IPS DF 6.9 (cell line): ENCODE results near the gene CTDSP1.

Experiments used
- DNase-seq: peaks from one replicate; pipeline ENCODE4 v3.0.0-alpha.2; 2013; ENCODE audit warnings: low read depth, low spot score
- H3K27ac ChIP-seq: one replicate; pipeline ENCODE4 v1.5.1; 2013; ENCODE audit warnings: low read length, control low read depth
- H3K27me3 ChIP-seq: 2 replicates; pipeline ENCODE4 v1.6.1; 2013; ENCODE audit warnings: mild to moderate bottlenecking, low read length; ENCODE audit not compliant: control insufficient read depth, insufficient read depth
- H3K36me3 ChIP-seq: 2 replicates; pipeline ENCODE4 v1.6.1; 2013; ENCODE audit warnings: low read length; ENCODE audit not compliant: control insufficient read depth, insufficient read depth
- H3K4me1 ChIP-seq: 2 replicates; pipeline ENCODE4 v1.6.1; 2013; ENCODE audit warnings: low read length; ENCODE audit not compliant: control insufficient read depth, insufficient read depth
- H3K4me3 ChIP-seq: 2 replicates; pipeline ENCODE4 v1.5.1; 2013; ENCODE audit warnings: mild to moderate bottlenecking, low read length
- H3K9me3 ChIP-seq: 2 replicates; pipeline ENCODE4 v1.6.1; 2013; ENCODE audit warnings: low read length, inconsistent platforms; ENCODE audit not compliant: control insufficient read depth, insufficient read depth
- WGBS: extraction: QIAGEN DNeasy Blood & Tissue Kit; methylation state at CpG from one replicate; pipeline ENCODE4 v1.1.7; 2013; ENCODE audit warnings: mixed read lengths, missing lambda C conversion rate; ENCODE audit not compliant: insufficient read length, insufficient coverage; 5-methylcytosine and 5-hydroxymethylcytosine counted together

CTDSP1 gene

GRCh38 chr2:218400167-218400929 lies 680 bp downstream of the CTDSP1 start:
- no peaks in the 10 kb centered on the region for H3K9me3 ChIP-seq
- H3K36me3 ChIP-seq: peaks cover 11% of the 10 kb centered on the region
- no peak for DNase-seq
- peaks cover 27% of the 10 kb centered on the region for H3K27me3 ChIP-seq
- peak overlapping the region; percentile 42; the same call in 1 of the 2 replicates for H3K4me3 ChIP-seq
- peaks cover 17% of the 10 kb centered on the region for H3K4me1 ChIP-seq
- no CpG with 5 or more reads among the region's 63 CpGs for WGBS
- H3K27ac ChIP-seq: no peak overlapping the region

- no peak for DNase-seq
- Histone ChIP-seq H3K4me3 (peak overlapping the region; percentile 42; the same call in 1 of the 2 replicates), H3K36me3 (peaks cover 11% of the 10 kb centered on the region), H3K4me1 (peaks cover 19% of the 10 kb centered on the region), H3K27ac (no peak overlapping the region), H3K9me3 (no peaks in the 10 kb centered on the region), H3K27me3 (peaks cover 27% of the 10 kb centered on the region)
- no CpG with 5 or more reads among the region's 24 CpGs for WGBS
Observed at GRCh38 chr2:218400930-218401881, 1.5 kb downstream of the CTDSP1 start.

GRCh38 chr2:218401890-218402289 lies 2.2 kb downstream of the CTDSP1 start:
- Histone ChIP-seq H3K4me3 (no peak overlapping the region), H3K27ac (no peak overlapping the region), H3K27me3 (peaks cover 23% of the 10 kb centered on the region), H3K4me1 (peaks cover 14% of the 10 kb centered on the region), H3K36me3 (peaks cover 11% of the 10 kb centered on the region), H3K9me3 (no peaks in the 10 kb centered on the region)
- DNase-seq: no peak
- no CpG with 5 or more reads among the region's 9 CpGs for WGBS

- no peak for DNase-seq
- H3K27ac ChIP-seq: no peak overlapping the region
- no peak overlapping the region for H3K4me3 ChIP-seq
- H3K27me3 ChIP-seq: peaks cover 16% of the 10 kb centered on the region
- peaks cover 11% of the 10 kb centered on the region for H3K36me3 ChIP-seq
- no CpG with 5 or more reads among the region's 8 CpGs for WGBS
- peaks cover 14% of the 10 kb centered on the region for H3K4me1 ChIP-seq
- H3K9me3 ChIP-seq: no peaks in the 10 kb centered on the region
Observed at GRCh38 chr2:218402491-218402901, 2.8 kb downstream of the CTDSP1 start.

- no peak for DNase-seq
- Histone ChIP-seq H3K27ac (no peak overlapping the region), H3K4me3 (no peak overlapping the region), H3K27me3 (peaks cover 12% of the 10 kb centered on the region; the same call in 1 of the 2 replicates), H3K4me1 (peaks cover 14% of the 10 kb centered on the region), H3K36me3 (peaks cover 11% of the 10 kb centered on the region), H3K9me3 (no peaks in the 10 kb centered on the region)
- no CpG with 5 or more reads among the region's 26 CpGs for WGBS
Observed at GRCh38 chr2:218402911-218403411, 3.3 kb downstream of the CTDSP1 start.

- WGBS: no CpG with 5 or more reads among the region's 7 CpGs
- no peak for DNase-seq
- Histone ChIP-seq H3K36me3 (peaks cover 11% of the 10 kb centered on the region), H3K27me3 (peaks cover 5% of the 10 kb centered on the region; the same call in 1 of the 2 replicates), H3K4me1 (peaks cover 12% of the 10 kb centered on the region), H3K9me3 (no peaks in the 10 kb centered on the region), H3K27ac (no peak overlapping the region), H3K4me3 (no peak overlapping the region)
Observed at GRCh38 chr2:218403810-218404209, 4.1 kb downstream of the CTDSP1 start.

GRCh38 chr2:218404351-218405085 lies 4.8 kb downstream of the CTDSP1 start:
- no peak for DNase-seq
- H3K27ac ChIP-seq: no peak overlapping the region

GRCh38 chr2:218405086-218405745 lies 5.5 kb downstream of the CTDSP1 start:
- DNase-seq: no peak
- peaks cover 11% of the 10 kb centered on the region for H3K36me3 ChIP-seq
- H3K4me1 ChIP-seq: peaks cover 12% of the 10 kb centered on the region
- H3K4me3 ChIP-seq: peak overlapping the region; percentile 48; the same call in 1 of the 2 replicates
- no peaks in the 10 kb centered on the region for H3K9me3 ChIP-seq
- no peaks in the 10 kb centered on the region for H3K27me3 ChIP-seq
- no peak overlapping the region for H3K27ac ChIP-seq
- no CpG with 5 or more reads among the region's 8 CpGs for WGBS

More at GRCh38 chr2:218404351-218405085, 4.8 kb downstream of the CTDSP1 start:
- H3K4me3 ChIP-seq: no peak overlapping the region
- peaks cover 12% of the 10 kb centered on the region for H3K4me1 ChIP-seq
- no peaks in the 10 kb centered on the region for H3K9me3 ChIP-seq
- no CpG with 5 or more reads among the region's 16 CpGs for WGBS
- H3K36me3 ChIP-seq: peaks cover 11% of the 10 kb centered on the region
- H3K27me3 ChIP-seq: no peaks in the 10 kb centered on the region

- H3K27ac ChIP-seq: no peak overlapping the region
- H3K36me3 ChIP-seq: peaks cover 11% of the 10 kb centered on the region
- no peak for DNase-seq
- H3K9me3 ChIP-seq: no peaks in the 10 kb centered on the region
- H3K4me3 ChIP-seq: peak overlapping the region; percentile 48; the same call in 1 of the 2 replicates
- WGBS: no CpG with 5 or more reads among the region's 15 CpGs
- H3K4me1 ChIP-seq: peaks cover 12% of the 10 kb centered on the region
- H3K27me3 ChIP-seq: no peaks in the 10 kb centered on the region
Observed at GRCh38 chr2:218405746-218406208, 6.1 kb downstream of the CTDSP1 start.
